HG03139 (cell line): ENCODE results near the gene SEC16A.

Experiments used
- ATAC-seq: cut with Tn5 transposase; IDR thresholded peaks from one replicate; pipeline ENCODE4 v1.9.1; 2021; ENCODE audit not compliant: unreplicated experiment

SEC16A gene

DNA sequence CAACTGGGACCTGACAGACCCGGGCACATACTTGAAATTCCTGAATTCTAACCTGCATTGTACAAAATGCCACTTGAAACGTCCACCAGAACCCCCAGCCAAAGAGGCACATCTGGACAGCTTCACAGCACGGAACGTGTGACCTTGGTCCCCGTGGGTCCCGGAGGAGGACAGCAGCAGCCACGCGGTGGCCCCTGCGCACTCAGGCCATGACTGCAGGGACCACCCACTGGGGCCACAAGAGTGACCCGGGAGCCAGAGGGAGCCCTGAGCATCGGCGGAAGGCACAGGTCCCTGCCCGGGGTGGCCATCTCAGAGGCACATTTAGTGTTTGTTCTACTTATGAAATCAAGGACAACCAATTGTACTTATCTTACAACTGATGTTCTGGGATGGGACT, 80.8 kb downstream of the SEC16A start:
- no peak for ATAC-seq

DNA sequence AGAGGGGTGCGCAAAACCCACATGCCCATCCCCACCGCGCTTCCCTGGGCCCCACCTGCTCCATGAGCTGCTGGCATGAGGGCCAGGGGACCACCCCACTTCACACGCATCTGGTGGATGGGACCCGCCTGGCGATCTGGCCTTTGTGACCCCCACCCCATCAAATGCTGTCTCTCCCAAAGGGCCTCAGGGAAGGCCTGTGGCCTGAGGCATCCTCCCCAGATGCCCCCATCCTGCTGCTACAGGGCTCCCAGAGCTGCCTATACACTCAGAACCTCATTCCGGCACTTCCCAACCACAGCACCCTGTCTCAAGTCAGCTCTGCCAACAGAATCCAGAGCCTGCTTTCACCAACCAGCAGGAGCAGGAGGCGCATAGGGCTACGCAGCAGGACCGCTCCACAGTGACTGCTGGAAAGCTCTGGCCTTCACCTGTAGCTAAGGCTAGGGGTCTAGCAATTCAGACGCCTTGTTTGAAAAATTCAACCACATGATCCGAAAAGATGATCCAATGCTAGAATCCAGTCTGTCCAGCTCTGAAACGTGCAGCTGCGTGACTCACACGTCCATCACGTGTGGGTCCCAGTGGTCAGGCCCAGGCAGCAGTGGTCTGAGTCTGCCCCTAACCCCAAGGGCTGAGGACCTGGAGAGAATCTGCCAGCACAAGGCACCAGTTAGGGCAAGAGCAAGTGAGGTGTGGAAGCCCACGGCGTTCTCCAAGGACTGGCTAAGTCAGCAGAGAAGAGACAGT, 81.5 kb downstream of the SEC16A start:
- ATAC-seq: no peak

DNA sequence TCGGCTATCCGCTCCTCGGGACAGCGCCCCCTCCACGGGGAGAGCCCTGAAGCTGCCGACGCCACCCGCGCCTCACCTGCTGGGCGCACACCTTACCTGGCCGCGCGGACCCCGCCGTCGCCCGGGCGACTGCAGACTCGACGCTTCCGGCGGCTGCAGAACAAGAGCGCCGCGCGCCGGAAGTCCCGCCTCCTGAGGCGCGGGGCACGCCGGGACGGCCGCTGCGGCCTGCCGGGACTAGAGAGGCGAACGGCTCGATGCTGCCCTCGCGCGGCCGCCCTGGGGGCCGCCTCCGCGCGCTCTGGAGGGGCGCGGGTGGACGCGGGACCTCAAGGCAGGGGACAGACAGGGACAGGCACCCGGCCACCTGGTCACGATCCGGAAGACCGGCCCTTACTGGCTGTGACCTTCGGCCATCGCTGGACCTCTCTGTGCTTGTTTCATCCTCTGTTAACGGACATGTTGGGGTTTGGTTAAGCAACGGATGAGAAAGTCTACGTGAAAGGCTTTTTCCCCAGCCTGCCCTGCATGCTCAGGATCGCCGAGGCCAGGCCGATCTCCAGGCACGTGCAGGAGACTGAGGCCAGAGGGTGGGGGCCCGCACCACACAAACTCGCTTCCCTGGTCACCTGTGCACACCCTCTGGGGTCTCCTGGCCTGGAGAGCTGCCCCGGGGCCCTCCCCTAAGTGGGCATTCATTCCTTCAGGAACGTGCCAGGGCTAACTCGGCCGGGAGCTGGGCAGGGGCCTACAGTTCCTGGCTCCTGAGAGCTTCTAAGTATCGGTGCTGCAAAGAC, 82.6 kb downstream of the SEC16A start, which contains the start of gene SNAPC4:
Gene SNAPC4, minus strand, starts transcription at position 133 of the 797 bp plus-strand sequence. CDS start 1,742 bp downstream, outside the sequence.
- ATAC-seq: peak; percentile 58

DNA sequence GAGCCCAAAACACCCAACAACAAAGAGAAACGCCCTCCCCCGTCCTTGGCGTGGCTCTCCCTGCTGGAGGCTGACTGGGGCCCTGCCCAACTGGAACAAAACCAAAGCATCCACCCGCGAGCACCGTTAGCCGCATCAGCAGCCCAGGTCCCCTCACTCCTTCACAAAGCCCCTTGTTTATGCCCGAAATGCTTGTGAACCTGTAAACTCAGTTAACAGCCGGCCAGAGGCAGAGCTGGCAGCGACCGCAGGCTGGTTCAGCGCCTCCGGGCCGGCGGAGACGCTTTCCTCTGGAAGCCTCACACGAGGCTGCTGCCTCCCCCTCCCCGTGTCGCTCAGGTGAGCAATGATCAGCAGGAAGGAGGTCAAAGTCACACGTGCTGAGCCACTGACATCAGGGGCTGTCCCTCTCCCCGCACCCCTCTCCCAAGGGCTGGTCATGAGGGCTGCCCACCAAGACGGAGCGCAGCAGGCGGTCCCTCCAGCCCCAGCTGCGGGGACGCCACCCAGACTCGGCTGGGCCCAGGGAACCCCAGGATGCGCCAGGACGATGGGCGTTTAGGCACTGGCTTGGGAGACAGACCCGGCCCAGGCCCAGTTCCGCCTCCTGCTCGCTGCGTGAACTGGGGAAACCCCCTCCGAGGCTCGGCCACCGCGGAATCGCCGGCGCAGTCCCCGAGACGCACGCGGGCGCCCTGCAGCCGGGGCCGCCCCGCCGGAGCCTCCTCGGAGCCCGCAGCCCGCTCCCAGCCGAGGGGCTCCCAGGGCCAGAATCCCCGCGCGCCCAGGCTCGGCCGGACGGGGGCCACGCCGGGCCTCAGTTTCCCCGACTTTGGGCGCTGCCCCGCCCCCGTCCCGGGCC, 83.4 kb downstream of the SEC16A start:
- no peak for ATAC-seq

DNA sequence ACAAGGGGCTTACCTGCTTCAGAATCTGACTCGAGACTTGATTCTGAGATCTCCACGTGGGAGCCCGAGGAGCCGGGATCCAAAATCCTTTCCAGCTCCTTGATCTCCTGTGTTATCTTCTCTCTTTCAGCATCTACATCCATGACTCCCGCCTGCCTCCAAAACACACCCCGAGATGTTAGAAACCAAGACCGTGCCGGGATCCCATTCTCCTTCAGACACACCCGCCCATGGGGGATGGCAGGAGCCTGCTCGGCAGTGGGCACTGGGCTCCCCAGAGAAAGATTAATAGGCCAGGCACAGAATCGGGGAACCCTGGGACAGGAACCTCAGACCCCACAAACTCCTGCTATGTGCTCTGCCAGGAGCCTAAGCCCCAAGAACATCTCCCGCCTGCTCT, 84.6 kb downstream of the SEC16A start:
- ATAC-seq: no peak

DNA sequence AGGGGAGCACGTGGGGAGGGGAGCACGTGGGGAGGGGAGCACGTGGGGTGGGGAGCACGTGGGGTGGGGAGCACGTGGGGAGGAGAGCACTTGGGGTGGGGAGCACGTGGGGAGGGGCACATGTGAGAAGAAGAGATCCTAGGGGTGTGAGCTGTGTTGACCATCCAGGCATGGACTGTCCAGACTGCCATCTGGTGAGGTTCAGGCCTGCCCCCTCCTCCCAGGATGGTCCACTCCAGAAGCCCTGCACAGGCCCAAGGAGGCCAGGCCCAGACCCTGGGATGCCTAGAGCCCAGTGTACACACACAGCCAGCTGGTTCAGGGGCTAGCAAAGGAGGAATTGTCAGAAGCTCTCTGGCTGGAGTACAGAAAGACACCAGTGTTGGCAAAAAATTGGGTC, 85.2 kb downstream of the SEC16A start:
- ATAC-seq: no peak

GRCh38 chr9:136396219-136396515, 86.7 kb downstream of the SEC16A start:
- ATAC-seq: no peak

- no peak for ATAC-seq
These were observed 87.3 kb downstream of the SEC16A start for GRCh38 chr9:136395345-136396218.

GRCh38 chr9:136395020-136395340, 87.9 kb downstream of the SEC16A start:
- ATAC-seq: no peak

DNA sequence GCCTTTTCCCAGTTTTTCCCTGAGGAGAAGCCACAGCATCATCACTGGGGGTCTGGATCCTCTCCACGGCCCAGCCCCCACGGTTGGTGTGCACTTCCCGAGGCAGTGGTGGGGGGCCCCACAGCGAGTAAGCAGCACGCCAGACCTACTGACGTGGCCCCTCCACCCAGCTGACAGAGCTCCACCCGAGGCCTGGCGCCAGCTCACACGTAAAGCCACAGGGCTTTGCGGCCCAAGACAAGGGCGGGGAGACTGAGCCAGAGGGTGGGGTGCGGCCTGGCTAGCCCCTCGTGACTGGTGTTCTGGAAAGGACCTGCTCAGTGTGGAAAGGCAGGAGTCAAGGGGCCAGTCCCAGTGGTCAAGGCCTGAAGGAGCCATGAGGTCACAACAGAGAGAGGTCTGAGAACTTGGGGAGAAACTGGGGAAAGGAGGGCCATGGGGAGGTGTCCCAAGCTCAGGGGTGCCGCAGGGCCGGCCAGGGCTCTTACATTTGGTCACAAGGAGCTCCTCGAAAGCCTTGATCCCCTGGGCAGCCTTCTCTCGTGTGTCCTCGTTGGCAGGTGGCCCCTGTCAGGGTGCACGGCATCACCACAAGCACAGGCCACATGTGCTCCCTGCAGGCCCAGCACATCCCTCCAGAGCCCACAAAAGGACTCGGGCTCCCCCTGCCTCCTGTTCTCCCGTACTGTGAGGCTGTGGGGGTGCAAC, 88.4 kb downstream of the SEC16A start:
- ATAC-seq: no peak

GRCh38 chr9:136393531-136393930, 89.3 kb downstream of the SEC16A start:
- no peak for ATAC-seq

- no peak for ATAC-seq
These were observed 90.0 kb downstream of the SEC16A start for GRCh38 chr9:136392538-136393449.

- no peak for ATAC-seq
These were observed 90.9 kb downstream of the SEC16A start for GRCh38 chr9:136391737-136392537.
